Naive thymus-derived CD4-positive, alpha-beta T cell (primary cell): ENCODE data around the gene IFNL4. TPM values are rescaled to one million over a fixed set of nuclear protein-coding genes. Genes with fewer than 3 reads are reported as not detected.

Experiments
- ATAC-seq: fragments of 150-1000 bp; cut with Tn5 transposase; 2 replicates; pipeline ENCODE4 v1.10.0; 2021; ENCODE audit warnings: mild to moderate bottlenecking, moderate library complexity
- CTCF ChIA-PET: fragments of 350-600 bp; sonication (Branson Sonifier 250); formaldehyde crosslinking; loops from one replicate; lab custom pipeline; 2021; ENCODE audit warnings: antibody characterized with exemption; lab: Charles Lee
- POLR2A ChIA-PET: fragments of 350-600 bp; sonication (Branson Sonifier 250); formaldehyde crosslinking; loops from one replicate; lab custom pipeline; 2021; ENCODE audit warnings: antibody characterized with exemption, inconsistent platforms; lab: Charles Lee
- DNase-seq, 9 donors: peaks; one replicate each; pipeline versions ENCODE4 v3.0.0 to v3.0.0-alpha.2; 2020 to 2022; ENCODE audit warnings: mixed read lengths in 1 of 9
- H3K27ac ChIP-seq: one replicate; pipeline ENCODE4 v1.7.0; 2013; ENCODE audit warnings: mild to moderate bottlenecking, low read depth, low read length, moderate library complexity
- H3K27me3 ChIP-seq, 2 donors: one replicate each; pipeline ENCODE4 v1.7.0; 2013; ENCODE audit warnings: low read length in 2 of 2, mild to moderate bottlenecking in 2 of 2, moderate library complexity in 2 of 2; ENCODE audit not compliant: control insufficient read depth in 2 of 2, insufficient read depth in 2 of 2
- H3K36me3 ChIP-seq, 3 experiments: 1 replicate in 2 of 3; 2 replicates in 1 of 3; pipeline ENCODE4 v1.7.0; 2013; ENCODE audit warnings: low read length in 3 of 3, mild to moderate bottlenecking in 3 of 3, moderate library complexity in 1 of 3; ENCODE audit not compliant: insufficient read depth in 3 of 3, control insufficient read depth in 2 of 3
- H3K4me1 ChIP-seq, 2 donors: one replicate each; pipeline ENCODE4 v1.7.0; 2013; ENCODE audit warnings: low read length in 2 of 2, mild to moderate bottlenecking in 2 of 2, moderate library complexity in 1 of 2; ENCODE audit not compliant: control insufficient read depth in 2 of 2, insufficient read depth in 2 of 2
- H3K4me3 ChIP-seq: 2 replicates; pipeline ENCODE4 v1.7.0; 2013; ENCODE audit warnings: mild to moderate bottlenecking, low read length
- H3K9me3 ChIP-seq, 3 experiments: 1 replicate in 2 of 3; 2 replicates in 1 of 3; pipeline ENCODE4 v1.7.0; 2013; ENCODE audit warnings: low read length in 3 of 3; ENCODE audit not compliant: control insufficient read depth in 2 of 3
- H3K27ac Mint-ChIP-seq, 9 donors: one replicate each; pipeline ENCODE4 v1.8.0; 2020 to 2022; ENCODE audit warnings: mixed read lengths in 9 of 9, mild to moderate bottlenecking in 8 of 9, moderate library complexity in 5 of 9, inconsistent platforms in 2 of 9
- H3K27me3 Mint-ChIP-seq, 5 donors: one replicate each; pipeline ENCODE4 v1.8.0; 2021 to 2022; ENCODE audit warnings: mixed read lengths in 5 of 5, mild to moderate bottlenecking in 1 of 5
- H3K36me3 Mint-ChIP-seq, 5 donors: one replicate each; pipeline ENCODE4 v1.8.0; 2020 to 2022; ENCODE audit warnings: mixed read lengths in 5 of 5, mild to moderate bottlenecking in 3 of 5, inconsistent platforms in 1 of 5
- H3K4me1 Mint-ChIP-seq, 7 donors: one replicate each; pipeline ENCODE4 v1.8.0; 2020 to 2022; ENCODE audit warnings: mixed read lengths in 7 of 7, mild to moderate bottlenecking in 3 of 7, inconsistent platforms in 1 of 7
- H3K4me3 Mint-ChIP-seq, 10 donors: one replicate each; pipeline ENCODE4 v1.8.0; 2020 to 2022; ENCODE audit warnings: mild to moderate bottlenecking in 10 of 10, mixed read lengths in 10 of 10, moderate library complexity in 6 of 10, inconsistent platforms in 2 of 10
- H3K9me3 Mint-ChIP-seq, 11 donors: one replicate each; pipeline ENCODE4 v1.8.0; 2020 to 2022; ENCODE audit warnings: mixed read lengths in 11 of 11, mild to moderate bottlenecking in 4 of 11, inconsistent platforms in 1 of 11, moderate library complexity in 1 of 11
- intact Hi-C, 2 donors: fragments of 100-400 bp; cut with micrococcal nuclease; formaldehyde crosslinking; loops; one replicate each; pipeline ENCODE4 v1.15.1; 2023
- polyA plus RNA-seq, 2 donors: library from polyadenylated mRNA; unstranded; fragments of 300-500 nt; fragmentation: Illumina TruSeq; gene quantifications; one replicate each; pipeline ENCODE4 v1.2.3, GENCODE V29; 2021
- total RNA-seq, 6 experiments: library from RNA in 5 of 6; stranded (reverse) in 5 of 6; gene quantifications; 1 replicate in 5 of 6; 2 replicates in 1 of 6; pipeline ENCODE4 v1.2.3 and lab custom pipeline; 2021 to 2026

Gene IFNL4
- total and polyA plus RNA-seq, 7 experiments from 2014 or later = not detected

- H3K36me3 Mint-ChIP-seq = peaks cover 0 to 4% (median 0%) of the 10 kb centered on the region in 5 donors
- no peak for ATAC-seq
- H3K9me3 ChIP-seq = no peaks in the 10 kb centered on the region
- peaks cover 25 to 49% (median 39%) of the 10 kb centered on the region in 5 donors for H3K27me3 Mint-ChIP-seq
- H3K36me3 ChIP-seq = no peaks in the 10 kb centered on the region
- no peak overlapping the region for H3K4me3 ChIP-seq
- CTCF ChIA-PET = no interaction called here
- H3K27ac Mint-ChIP-seq = no peak overlapping the region
- peaks cover 0 to 10% of the 10 kb centered on the region in 2 donors for H3K4me1 ChIP-seq
- H3K4me1 Mint-ChIP-seq = peaks cover 0 to 9% (median 7%) of the 10 kb centered on the region in 7 donors
- H3K27me3 ChIP-seq = peaks cover 0 to 3% of the 10 kb centered on the region in 2 donors
- no peak for DNase-seq
- no peak overlapping the region for H3K27ac ChIP-seq
- no peak overlapping the region for H3K4me3 Mint-ChIP-seq
- POLR2A ChIA-PET = interaction anchor here (1.0 kb wide), 1 partner anchor 42 kb away, joined by 3 read pairs; no protein-coding TSS in a partner anchor
- H3K9me3 Mint-ChIP-seq = peaks cover 0 to 2% (median 0%) of the 10 kb centered on the region in 11 donors
- intact Hi-C loops = no loop called here
Observed at GRCh38 chr19:39261704-39262103, 13.0 kb upstream of the IFNL4 start.

- H3K36me3 ChIP-seq = no peaks in the 10 kb centered on the region
- no peaks in the 10 kb centered on the region for H3K4me1 ChIP-seq
- H3K4me3 ChIP-seq = no peak overlapping the region
- ChIA-PET POLR2A (no interaction called here), CTCF (no interaction called here)
- peaks cover 0 to 12% (median 4%) of the 10 kb centered on the region in 7 donors for H3K4me1 Mint-ChIP-seq
- intact Hi-C loops = no loop called here
- ATAC-seq (no peak), DNase-seq (no peak)
- H3K4me3 Mint-ChIP-seq = no peak overlapping the region
- H3K36me3 Mint-ChIP-seq = no peaks in the 10 kb centered on the region
- no peaks in the 10 kb centered on the region for H3K27me3 ChIP-seq
- no peaks in the 10 kb centered on the region for H3K9me3 ChIP-seq
- H3K27ac Mint-ChIP-seq = peak overlapping the region in 1 of 9 donors; percentile 26
- H3K9me3 Mint-ChIP-seq = peaks cover 0 to 2% (median 0%) of the 10 kb centered on the region in 11 donors
- H3K27me3 Mint-ChIP-seq = peaks cover 8 to 28% (median 14%) of the 10 kb centered on the region in 5 donors
- no peak overlapping the region for H3K27ac ChIP-seq
Observed at GRCh38 chr19:39257227-39257626, 8.6 kb upstream of the IFNL4 start.

GRCh38 chr19:39254531-39255345, 6.1 kb upstream of the IFNL4 start:
- Mint-ChIP-seq H3K27me3 (peaks cover 0 to 18% (median 5%) of the 10 kb centered on the region in 5 donors), H3K9me3 (peaks cover 0 to 2% (median 0%) of the 10 kb centered on the region in 11 donors), H3K4me3 (no peak overlapping the region), H3K27ac (no peak overlapping the region), H3K4me1 (peaks cover 2 to 18% (median 9%) of the 10 kb centered on the region in 7 donors), H3K36me3 (no peaks in the 10 kb centered on the region)
- H3K27me3 ChIP-seq = no peaks in the 10 kb centered on the region
- no peak overlapping the region for H3K4me3 ChIP-seq
- DNase-seq (no peak), ATAC-seq (no peak)
- H3K36me3 ChIP-seq = no peaks in the 10 kb centered on the region
- H3K27ac ChIP-seq = no peak overlapping the region
- intact Hi-C loops = no loop called here
- POLR2A ChIA-PET = no interaction called here
- H3K9me3 ChIP-seq = no peaks in the 10 kb centered on the region
- no peaks in the 10 kb centered on the region for H3K4me1 ChIP-seq
- CTCF ChIA-PET = no interaction called here

- ATAC-seq = no peak
- peak overlapping the region in 2 of 9 donors; percentile 15 to 62 for H3K27ac Mint-ChIP-seq
- POLR2A ChIA-PET = no interaction called here
Observed at GRCh38 chr19:39253374-39254149, 4.9 kb upstream of the IFNL4 start.

GRCh38 chr19:39252458-39252857, 3.8 kb upstream of the IFNL4 start:
- Histone ChIP-seq H3K9me3 (no peaks in the 10 kb centered on the region), H3K27ac (no peak overlapping the region), H3K4me3 (no peak overlapping the region), H3K27me3 (no peaks in the 10 kb centered on the region), H3K36me3 (no peaks in the 10 kb centered on the region), H3K4me1 (no peaks in the 10 kb centered on the region)
- POLR2A ChIA-PET = no interaction called here
- ATAC-seq (no peak), DNase-seq (no peak)
- no peak overlapping the region for H3K4me3 Mint-ChIP-seq
- H3K36me3 Mint-ChIP-seq = no peaks in the 10 kb centered on the region
- H3K9me3 Mint-ChIP-seq = peaks cover 0 to 2% (median 0%) of the 10 kb centered on the region in 11 donors
- CTCF ChIA-PET = no interaction called here
- H3K27me3 Mint-ChIP-seq = peaks cover 4 to 31% (median 10%) of the 10 kb centered on the region in 5 donors
- H3K4me1 Mint-ChIP-seq = peaks cover 2 to 22% (median 9%) of the 10 kb centered on the region in 7 donors
- intact Hi-C loops = no loop called here
- peak overlapping the region in 3 of 9 donors; percentile 2 to 79 (median 47) for H3K27ac Mint-ChIP-seq

More at GRCh38 chr19:39253374-39254149, 4.9 kb upstream of the IFNL4 start:
- Mint-ChIP-seq H3K9me3 (peaks cover 0 to 2% (median 0%) of the 10 kb centered on the region in 11 donors), H3K4me3 (no peak overlapping the region), H3K27me3 (peaks cover 4 to 28% (median 10%) of the 10 kb centered on the region in 5 donors), H3K36me3 (no peaks in the 10 kb centered on the region), H3K4me1 (peaks cover 2 to 22% (median 9%) of the 10 kb centered on the region in 7 donors)
- no peak for DNase-seq
- intact Hi-C loops = no loop called here
- no peak overlapping the region for H3K4me3 ChIP-seq
- no peaks in the 10 kb centered on the region for H3K27me3 ChIP-seq
- no peak overlapping the region for H3K27ac ChIP-seq
- CTCF ChIA-PET = no interaction called here
- no peaks in the 10 kb centered on the region for H3K4me1 ChIP-seq
- H3K36me3 ChIP-seq = no peaks in the 10 kb centered on the region
- H3K9me3 ChIP-seq = no peaks in the 10 kb centered on the region

- intact Hi-C loops = no loop called here
- Mint-ChIP-seq H3K27me3 (peaks cover 4 to 35% (median 8%) of the 10 kb centered on the region in 5 donors), H3K27ac (peak overlapping the region in 2 of 9 donors; percentile 2 to 47), H3K36me3 (no peaks in the 10 kb centered on the region), H3K4me1 (peaks cover 2 to 22% (median 11%) of the 10 kb centered on the region in 7 donors), H3K4me3 (peak overlapping the region in 1 of 10 donors; percentile 15), H3K9me3 (peaks cover 0 to 2% (median 0%) of the 10 kb centered on the region in 11 donors)
- ChIA-PET POLR2A (no interaction called here), CTCF (no interaction called here)
- no peaks in the 10 kb centered on the region for H3K9me3 ChIP-seq
- no peaks in the 10 kb centered on the region for H3K4me1 ChIP-seq
- no peaks in the 10 kb centered on the region for H3K27me3 ChIP-seq
- no peak overlapping the region for H3K4me3 ChIP-seq
- no peak for ATAC-seq
- H3K36me3 ChIP-seq = no peaks in the 10 kb centered on the region
- no peak for DNase-seq
- no peak overlapping the region for H3K27ac ChIP-seq
Observed at GRCh38 chr19:39251846-39252245, 3.2 kb upstream of the IFNL4 start.
